HCT116 (cell line): Measurements from ENCODE around the gene TCIRG1.

Source experiments
- CEBPB ChIP-seq: IDR thresholded peaks from 2 replicates; pipeline ENCODE4 v1.6.1; 2012; ENCODE audit warnings: low read depth
- CTCF ChIP-seq, 3 experiments: fragments of 200-600 bp in 1 of 3; sonication (generic) in 1 of 3; IDR thresholded peaks in 2 of 3; conservative IDR thresholded peaks in 1 of 3; 2 replicates each; pipeline ENCODE4 v1.5.1; 2012 to 2017; ENCODE audit warnings: low read depth in 2 of 3, low read length in 2 of 3, antibody characterized with exemption in 1 of 3, borderline replicate concordance in 1 of 3, control low read depth in 1 of 3, mild to moderate bottlenecking in 1 of 3, mixed read lengths in 1 of 3, mixed run types in 1 of 3, moderate library complexity in 1 of 3; ENCODE audit not compliant: insufficient read depth in 1 of 3
- ELF1 ChIP-seq: IDR thresholded peaks from 2 replicates; pipeline ENCODE4 v1.6.1; 2012; ENCODE audit warnings: low read depth, borderline replicate concordance
- EZH2 ChIP-seq: fragments of 200-600 bp; sonication (generic); IDR thresholded peaks from 2 replicates; pipeline ENCODE4 v1.6.1; 2017; ENCODE audit warnings: antibody characterized with exemption, mixed run types
- FOSL1 ChIP-seq: IDR thresholded peaks from 2 replicates; pipeline ENCODE4 v1.6.1; 2012; ENCODE audit warnings: low read depth
- JUND ChIP-seq: IDR thresholded peaks from 2 replicates; pipeline ENCODE4 v1.6.1; 2012
- POLR2A ChIP-seq: IDR thresholded peaks from 2 replicates; pipeline ENCODE4 v1.7.0; 2011; ENCODE audit warnings: borderline replicate concordance; ENCODE audit not compliant: insufficient read depth, insufficient read length; ENCODE audit errors: extremely low read depth
- YY1 ChIP-seq: IDR thresholded peaks from 2 replicates; pipeline ENCODE4 v1.6.1; 2011; ENCODE audit warnings: low read length, low read depth, moderate library complexity, mild to moderate bottlenecking; ENCODE audit not compliant: insufficient replicate concordance; ENCODE audit errors: extremely low read depth
- ZBTB33 ChIP-seq: IDR thresholded peaks from 2 replicates; pipeline ENCODE4 v1.6.1; 2011; ENCODE audit warnings: mild to moderate bottlenecking, low read length, moderate library complexity; ENCODE audit not compliant: insufficient replicate concordance; ENCODE audit errors: extremely low read depth

GRCh38 chr11:68037411-68038225 lies 1.2 kb upstream of the TCIRG1 start:
- TF ChIP-seq CTCF (IDR thresholded peaks at IDR 0.05 in 2 of 3, conservative IDR thresholded peaks at IDR 0.05 in 1 of 3; ENCODE audit: borderline replicate concordance in 1 of 3, insufficient read depth in 1 of 3, low read depth in 2 of 3, low read length in 2 of 3): no peak
- TF ChIP-seq ZBTB33: no peak
- TF ChIP-seq POLR2A: no peak
- no peak for TF ChIP-seq EZH2
- TF ChIP-seq JUND: no peak
- no peak for TF ChIP-seq YY1
- no peak for TF ChIP-seq CEBPB
- TF ChIP-seq FOSL1: no peak
- TF ChIP-seq ELF1: no peak
